IMR-90 (cell line): ENCODE results near the gene CACNB2.

Source experiments
- CEBPB ChIP-seq: IDR thresholded peaks from 2 replicates; pipeline ENCODE4 v1.6.1; 2012; ENCODE audit warnings: low read depth, low read length, improper control_type of control experiment
- CHD1 ChIP-seq: IDR thresholded peaks from 2 replicates; pipeline ENCODE4 v1.6.1; 2012; ENCODE audit warnings: low read depth, low read length, improper control_type of control experiment
- POLR2A ChIP-seq: IDR thresholded peaks from 2 replicates; pipeline ENCODE4 v1.6.1; 2012; ENCODE audit warnings: mild to moderate bottlenecking, low read depth, low read length
- RCOR1 ChIP-seq: IDR thresholded peaks from 2 replicates; pipeline ENCODE4 v1.6.1; 2012; ENCODE audit warnings: mild to moderate bottlenecking, low read length, improper control_type of control experiment; ENCODE audit not compliant: insufficient replicate concordance
- RFX5 ChIP-seq: IDR thresholded peaks from 2 replicates; pipeline ENCODE4 v1.8.0; 2012; ENCODE audit warnings: low read depth, mild to moderate bottlenecking, low read length, moderate library complexity
- TF ChIP-seq, protein P1 (sequence below): conservative IDR thresholded peaks from 2 replicates; pipeline ENCODE4 v1.5.1; 2012; ENCODE audit warnings: mild to moderate bottlenecking, low read depth, low read length, improper control_type of control experiment
- TF ChIP-seq, protein P2 (sequence below): fragments of 150-350 bp; IDR thresholded peaks from 2 replicates; pipeline ENCODE4 v1.6.1; 2017; ENCODE audit warnings: mild to moderate bottlenecking, antibody characterized with exemption, low read length, low read depth

DNA sequence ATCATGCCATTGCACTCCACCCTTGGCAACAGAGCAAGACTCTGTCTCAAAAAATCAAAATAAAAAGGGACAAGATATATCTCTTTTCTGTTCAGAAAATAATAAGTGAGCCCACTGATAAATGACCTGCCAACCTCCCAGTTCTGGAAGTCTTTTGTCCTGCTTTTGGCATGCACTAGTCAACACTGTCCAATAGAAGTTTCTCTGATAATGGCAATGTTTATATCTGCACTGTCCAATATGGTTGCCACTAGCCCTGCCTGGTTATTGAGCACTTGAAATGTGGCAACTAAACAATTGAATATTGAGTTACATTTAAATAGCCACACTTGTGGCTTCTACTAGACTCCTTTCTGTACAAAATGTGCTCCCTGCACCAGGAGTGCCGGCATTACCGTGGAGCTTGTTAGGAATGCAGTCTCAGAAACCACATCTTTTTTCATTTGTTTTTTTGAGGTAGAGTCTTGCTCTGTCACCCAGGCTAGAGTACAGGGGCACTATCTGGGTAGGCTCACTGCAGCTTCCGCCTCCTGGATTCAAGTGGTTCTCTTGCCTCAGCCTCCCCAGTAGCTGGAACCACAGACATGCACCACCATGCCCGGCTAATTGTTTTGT lies 229.7 kb downstream of the CACNB2 start:
- TF ChIP-seq, protein P1, sequence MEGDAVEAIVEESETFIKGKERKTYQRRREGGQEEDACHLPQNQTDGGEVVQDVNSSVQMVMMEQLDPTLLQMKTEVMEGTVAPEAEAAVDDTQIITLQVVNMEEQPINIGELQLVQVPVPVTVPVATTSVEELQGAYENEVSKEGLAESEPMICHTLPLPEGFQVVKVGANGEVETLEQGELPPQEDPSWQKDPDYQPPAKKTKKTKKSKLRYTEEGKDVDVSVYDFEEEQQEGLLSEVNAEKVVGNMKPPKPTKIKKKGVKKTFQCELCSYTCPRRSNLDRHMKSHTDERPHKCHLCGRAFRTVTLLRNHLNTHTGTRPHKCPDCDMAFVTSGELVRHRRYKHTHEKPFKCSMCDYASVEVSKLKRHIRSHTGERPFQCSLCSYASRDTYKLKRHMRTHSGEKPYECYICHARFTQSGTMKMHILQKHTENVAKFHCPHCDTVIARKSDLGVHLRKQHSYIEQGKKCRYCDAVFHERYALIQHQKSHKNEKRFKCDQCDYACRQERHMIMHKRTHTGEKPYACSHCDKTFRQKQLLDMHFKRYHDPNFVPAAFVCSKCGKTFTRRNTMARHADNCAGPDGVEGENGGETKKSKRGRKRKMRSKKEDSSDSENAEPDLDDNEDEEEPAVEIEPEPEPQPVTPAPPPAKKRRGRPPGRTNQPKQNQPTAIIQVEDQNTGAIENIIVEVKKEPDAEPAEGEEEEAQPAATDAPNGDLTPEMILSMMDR: no peak
- TF ChIP-seq POLR2A (no peak), RCOR1 (no peak), RFX5 (no peak), CEBPB (no peak), CHD1 (no peak)
- TF ChIP-seq, protein P2, sequence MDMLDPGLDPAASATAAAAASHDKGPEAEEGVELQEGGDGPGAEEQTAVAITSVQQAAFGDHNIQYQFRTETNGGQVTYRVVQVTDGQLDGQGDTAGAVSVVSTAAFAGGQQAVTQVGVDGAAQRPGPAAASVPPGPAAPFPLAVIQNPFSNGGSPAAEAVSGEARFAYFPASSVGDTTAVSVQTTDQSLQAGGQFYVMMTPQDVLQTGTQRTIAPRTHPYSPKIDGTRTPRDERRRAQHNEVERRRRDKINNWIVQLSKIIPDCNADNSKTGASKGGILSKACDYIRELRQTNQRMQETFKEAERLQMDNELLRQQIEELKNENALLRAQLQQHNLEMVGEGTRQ: no peak
